HepG2 (cell line): ENCODE data around the gene ANTXR1.

ENCODE experiments used
- CHD4 ChIP-seq: fragments of 200-600 bp; sonication (generic); IDR thresholded peaks from 2 replicates; pipeline ENCODE4 v1.7.0; 2017; ENCODE audit warnings: mild to moderate bottlenecking, low read length, borderline replicate concordance
- POLR2AphosphoS5 ChIP-seq: IDR thresholded peaks from 2 replicates; pipeline ENCODE4 v1.6.1; 2012; ENCODE audit warnings: low read depth, low read length

GRCh38 chr2:69010437-69011194, 2.4 kb upstream of the ANTXR1 start:
- TF ChIP-seq CHD4 (no peak), POLR2AphosphoS5 (no peak)
